Activated naive CD4-positive, alpha-beta T cell treated with anti-CD3 and anti-CD28 coated beads, Interleukin-2, amount 50 U/mL, for 16 hours (primary cell): ENCODE data around the gene USP16.
"Not testable (repeated sequence)": the region's sequence is repeated elsewhere in the genome, so short reads cannot be mapped to it uniquely, and the experiment has no call there.

ENCODE experiments used
- DNase-seq: peaks from one replicate; pipeline ENCODE4 v3.0.0-alpha.2; 2020

Gene USP16

DNA sequence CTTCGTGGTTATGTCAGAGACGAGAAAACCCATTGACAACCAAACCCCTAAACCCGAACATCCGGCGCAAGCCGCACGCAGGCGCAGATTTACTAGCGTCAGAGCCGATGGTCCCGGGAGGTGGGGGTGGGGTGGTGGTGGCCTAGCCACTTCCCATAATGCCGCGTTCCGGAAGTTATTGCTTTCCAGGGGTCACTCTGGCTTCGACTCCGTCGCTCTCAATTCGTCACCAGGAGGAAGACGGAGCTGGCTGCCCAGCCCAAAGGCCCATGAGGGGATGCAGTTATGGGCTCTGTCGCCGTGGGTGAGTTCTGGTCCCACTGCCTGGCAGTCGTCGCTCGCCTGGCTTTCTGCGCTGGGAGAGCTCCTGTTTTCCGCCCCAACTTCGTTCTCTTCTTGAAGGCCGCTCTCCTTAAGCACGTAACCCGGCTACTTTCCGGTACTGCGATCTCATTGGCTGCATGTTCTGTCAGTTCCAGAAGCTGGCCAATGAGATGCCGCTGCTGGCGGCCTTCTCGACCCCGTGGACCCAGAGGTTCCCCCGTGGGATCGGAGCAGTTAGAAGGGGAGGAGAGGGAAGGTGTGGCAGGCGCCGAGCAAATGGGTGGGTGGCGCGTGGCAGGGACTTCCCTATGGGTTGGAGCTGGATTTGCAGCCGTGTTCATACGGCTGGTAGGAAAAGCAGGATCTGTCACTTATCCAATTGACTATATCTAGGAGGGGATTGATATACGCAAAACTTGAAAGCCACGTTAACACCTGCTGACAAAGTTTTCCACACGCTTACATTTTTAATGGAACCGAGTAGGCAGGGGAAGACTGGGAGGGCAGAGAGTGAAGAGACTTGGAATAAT is at the start of gene USP16:
Gene USP16, plus strand, starts transcription at position 195 of the 854 bp plus-strand sequence. CDS start 3,246 bp downstream, outside the sequence.
- DNase-seq: peak; percentile 91

- DNase-seq: no peak
Observed at GRCh38 chr21:28975397-28975796, 49.1 kb upstream of the USP16 start.

- DNase-seq: no peak
Observed at GRCh38 chr21:28979092-28979491, 45.4 kb upstream of the USP16 start.

- DNase-seq: no peak
Observed at GRCh38 chr21:28982637-28983036, 41.8 kb upstream of the USP16 start.

DNA sequence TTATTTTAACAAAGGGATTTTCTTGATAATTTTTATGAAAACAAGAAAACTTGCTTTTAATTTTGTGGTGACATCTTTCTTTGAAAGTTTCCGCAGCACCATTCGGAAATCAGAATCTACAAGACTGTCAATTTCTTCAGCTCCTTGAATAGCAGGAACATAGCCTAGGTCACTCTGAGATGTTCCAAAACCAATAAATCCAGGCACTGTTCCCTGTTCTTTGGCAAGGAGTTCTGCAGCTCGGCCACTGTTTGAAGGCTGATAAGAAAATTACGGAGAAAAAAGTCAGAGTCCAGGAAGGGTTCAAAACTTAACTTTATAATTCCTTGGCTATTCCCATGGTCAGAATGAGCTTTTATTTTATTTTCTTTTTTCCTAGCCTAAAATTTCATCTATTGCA is 37.8 kb upstream of the USP16 start:
- DNase-seq: no peak

DNA sequence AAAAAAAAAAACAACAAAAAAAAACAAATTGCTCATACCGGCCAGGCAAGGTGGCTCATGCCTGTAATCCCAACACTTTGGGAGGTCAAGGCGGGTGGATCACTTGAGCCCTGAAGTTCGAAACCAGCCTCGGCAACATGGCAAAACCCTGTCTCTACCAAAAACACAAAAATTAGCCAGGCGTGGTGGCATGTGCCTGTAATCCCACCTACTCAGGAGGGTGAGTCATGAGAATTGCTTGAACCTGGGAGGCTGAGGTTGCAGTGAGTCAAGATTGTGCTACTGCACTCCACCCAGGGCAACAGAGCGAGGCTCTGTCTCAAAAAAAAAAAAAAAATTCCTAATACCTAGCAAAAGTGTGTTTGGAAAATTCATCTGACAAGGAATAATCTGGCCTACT is 36.3 kb upstream of the USP16 start:
- DNase-seq: peak; percentile 35

GRCh38 chr21:28991861-28992525 is 32.5 kb upstream of the USP16 start:
- no peak for DNase-seq

DNA sequence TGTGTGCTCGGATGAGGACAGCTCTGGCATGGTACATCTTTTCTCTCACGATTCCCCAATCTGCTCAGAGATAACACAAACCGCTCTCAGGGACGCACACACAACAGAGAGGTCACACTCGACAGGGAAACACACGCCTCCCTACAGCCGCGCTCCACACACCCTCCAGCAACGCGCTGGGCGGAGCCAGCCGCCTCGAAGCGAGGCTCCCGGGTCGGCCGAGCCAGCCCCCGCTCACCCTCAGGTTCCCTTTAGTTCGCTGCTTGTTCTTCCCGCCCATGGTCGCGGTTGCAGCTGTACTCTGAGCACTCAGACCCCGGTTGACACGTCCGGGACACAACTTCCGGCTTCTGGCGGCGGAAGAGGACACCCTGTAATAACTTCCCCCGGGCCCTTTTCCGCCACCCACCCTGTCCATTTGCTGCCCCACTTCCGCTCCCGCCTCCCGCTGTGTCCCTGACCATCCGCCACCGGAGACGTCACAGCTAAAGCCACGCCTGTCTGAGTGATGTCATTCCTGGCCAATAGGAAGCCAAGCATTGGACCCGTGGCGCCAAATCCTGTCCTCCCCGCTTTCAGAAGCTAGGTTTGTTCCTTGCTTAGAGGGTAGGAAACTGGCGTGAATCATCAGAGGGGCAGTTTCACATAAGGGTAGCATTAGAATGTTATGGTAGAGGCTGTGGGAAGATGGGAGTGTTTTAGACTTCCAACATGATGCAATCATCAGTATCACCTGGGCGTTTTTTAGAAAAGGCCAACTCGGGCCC is 31.8 kb upstream of the USP16 start, which contains the start of gene LTN1:
Gene LTN1, minus strand, starts transcription at position 352 of the 767 bp plus-strand sequence. Its CDS starts 72 bp downstream, at position 280.
- DNase-seq: peak; percentile 98

DNA sequence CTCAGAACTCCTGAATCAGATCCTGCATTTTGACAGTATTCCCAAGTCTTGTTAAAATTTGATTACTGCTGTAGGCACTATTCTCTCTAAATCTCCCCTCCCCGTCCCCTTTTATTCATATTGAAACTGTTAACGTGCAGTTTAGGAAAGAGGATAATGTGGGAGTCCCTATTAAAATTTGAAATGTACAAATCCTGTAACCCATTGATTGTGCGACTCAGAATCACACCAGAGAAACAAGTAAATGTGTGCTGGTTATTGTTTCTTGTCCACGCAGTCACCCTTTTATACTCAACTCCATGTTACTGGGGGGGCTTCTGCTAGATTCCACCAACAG is 31.2 kb upstream of the USP16 start:
- DNase-seq: no peak

GRCh38 chr21:29002442-29003144 is 21.9 kb upstream of the USP16 start:
- DNase-seq: peak; percentile 96

GRCh38 chr21:29005696-29006095 is 18.8 kb upstream of the USP16 start:
- DNase-seq: no peak

DNA sequence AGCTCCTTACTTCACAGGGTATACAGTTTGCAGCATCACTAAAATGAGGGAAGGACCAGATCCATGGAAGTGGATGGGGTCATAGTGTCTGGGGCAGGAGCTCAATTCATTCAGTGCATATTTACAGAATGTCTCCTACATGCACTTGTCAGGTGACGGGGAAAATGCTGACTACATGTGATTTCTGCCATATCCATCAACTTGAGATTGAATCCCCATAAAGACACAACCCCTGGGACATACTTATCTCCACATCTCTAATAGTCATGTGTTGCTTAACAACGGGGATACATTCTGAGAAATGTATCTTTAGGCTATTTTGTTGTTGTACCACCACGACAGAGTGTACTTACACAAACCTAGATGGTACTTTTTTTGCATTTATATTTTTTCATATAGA is 17.3 kb upstream of the USP16 start:
- no peak for DNase-seq

DNA sequence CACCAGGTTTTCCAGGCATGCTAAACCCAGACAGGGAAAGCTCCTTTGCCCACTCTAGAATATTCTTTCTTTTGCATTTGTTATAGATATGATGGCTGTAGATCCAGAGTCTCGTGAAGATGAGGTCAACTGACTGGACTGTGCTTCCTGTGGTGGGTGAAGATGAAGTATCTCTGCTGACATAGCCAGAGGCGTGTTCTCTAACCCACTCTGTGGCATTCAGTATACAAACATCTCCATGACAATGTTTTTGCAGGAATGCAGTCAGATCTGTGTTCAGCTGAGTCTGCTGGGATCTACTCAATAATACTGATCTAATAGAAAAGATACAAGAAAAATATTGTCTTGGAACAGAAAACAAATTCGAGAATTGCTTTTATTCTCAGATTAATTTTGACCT is 16.7 kb upstream of the USP16 start:
- no peak for DNase-seq

GRCh38 chr21:29008367-29008766 is 16.1 kb upstream of the USP16 start:
- DNase-seq: no peak

DNA sequence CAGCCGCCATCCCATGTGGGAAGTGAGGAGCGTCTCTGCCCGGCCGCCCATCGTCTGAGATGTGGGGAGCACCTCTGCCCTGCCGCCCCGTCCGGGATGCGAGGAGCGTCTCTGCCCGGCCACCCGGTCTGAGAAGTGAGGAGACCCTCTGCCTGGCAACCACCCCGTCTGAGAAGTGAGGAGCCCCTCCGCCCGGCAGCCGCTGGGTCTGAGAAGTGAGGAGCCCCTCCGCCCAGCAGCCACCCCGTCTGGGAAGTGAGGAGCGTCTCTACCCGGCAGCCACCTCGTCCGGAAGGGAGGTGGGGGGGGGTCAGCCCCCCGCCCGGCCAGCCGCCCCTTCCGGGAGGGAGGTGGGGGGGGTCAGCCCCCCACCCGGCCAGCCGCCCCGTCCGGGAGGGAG is 13.2 kb upstream of the USP16 start:
- DNase-seq: not testable (repeated sequence)

- no peak for DNase-seq
Observed at GRCh38 chr21:29017639-29018237, 6.7 kb upstream of the USP16 start.

DNA sequence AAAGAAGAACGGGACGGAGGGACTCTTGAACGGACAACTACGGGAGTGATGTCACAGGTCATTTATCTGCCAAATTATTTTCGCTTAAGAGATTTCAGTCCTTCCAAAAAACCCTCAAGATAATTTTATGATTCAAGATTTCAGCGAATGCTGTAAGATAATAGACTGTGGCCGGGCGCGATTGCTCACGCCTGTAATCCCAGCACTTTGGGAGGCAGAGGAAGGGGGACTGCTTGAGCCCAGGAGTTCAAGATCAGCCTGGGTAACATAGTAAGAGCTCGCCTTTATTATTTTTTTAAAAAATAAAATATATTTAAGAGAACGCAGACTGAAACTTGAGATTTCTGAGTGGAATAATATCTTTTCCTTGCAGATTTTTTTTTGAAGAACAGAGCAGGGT is 5.9 kb upstream of the USP16 start:
- DNase-seq: no peak

- no peak for DNase-seq
Observed at GRCh38 chr21:29022166-29022565, 2.3 kb upstream of the USP16 start.

GRCh38 chr21:29025328-29025713 is 853 bp downstream of the USP16 start:
- DNase-seq: no peak

- no peak for DNase-seq
Observed at GRCh38 chr21:29029524-29029923, 5.1 kb downstream of the USP16 start.

DNA sequence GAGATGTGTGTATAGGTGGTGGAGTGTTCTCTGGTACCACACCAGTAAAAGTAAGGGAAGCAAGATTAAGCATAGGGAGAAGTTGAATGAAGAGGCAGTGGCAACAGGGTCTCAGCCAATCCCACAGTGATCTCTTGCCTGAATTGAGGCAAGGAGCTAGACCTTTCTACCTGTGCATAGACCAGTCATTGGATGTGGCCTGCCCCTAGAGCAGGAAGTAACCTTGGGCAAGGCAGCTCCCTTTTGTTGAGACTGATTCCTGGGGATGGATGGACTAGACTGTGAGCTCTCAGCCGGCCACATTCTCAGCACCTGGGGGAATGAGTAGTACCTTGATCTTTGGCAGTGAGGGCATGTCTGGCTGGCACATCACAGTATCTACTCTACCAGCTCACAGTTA is 6.4 kb downstream of the USP16 start:
- DNase-seq: no peak

DNA sequence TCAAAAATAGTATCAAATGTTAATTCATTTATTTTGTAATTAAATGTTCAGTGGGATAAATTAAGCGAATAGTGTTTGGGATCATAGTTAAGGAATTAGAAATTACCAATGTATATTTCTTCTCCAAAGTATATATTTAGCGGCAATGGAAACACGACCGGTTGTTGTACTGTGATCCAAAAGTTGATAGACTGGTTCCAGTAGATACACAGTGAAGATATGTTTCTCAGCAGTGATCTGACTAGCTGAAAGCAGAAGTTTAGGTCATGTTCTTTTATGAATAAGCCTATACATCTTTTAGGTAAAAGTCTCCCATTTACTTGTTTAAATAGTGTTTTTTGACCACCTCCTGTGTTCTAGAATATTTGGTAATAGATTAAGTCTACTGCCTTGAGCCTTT is 8.8 kb downstream of the USP16 start:
- no peak for DNase-seq

DNA sequence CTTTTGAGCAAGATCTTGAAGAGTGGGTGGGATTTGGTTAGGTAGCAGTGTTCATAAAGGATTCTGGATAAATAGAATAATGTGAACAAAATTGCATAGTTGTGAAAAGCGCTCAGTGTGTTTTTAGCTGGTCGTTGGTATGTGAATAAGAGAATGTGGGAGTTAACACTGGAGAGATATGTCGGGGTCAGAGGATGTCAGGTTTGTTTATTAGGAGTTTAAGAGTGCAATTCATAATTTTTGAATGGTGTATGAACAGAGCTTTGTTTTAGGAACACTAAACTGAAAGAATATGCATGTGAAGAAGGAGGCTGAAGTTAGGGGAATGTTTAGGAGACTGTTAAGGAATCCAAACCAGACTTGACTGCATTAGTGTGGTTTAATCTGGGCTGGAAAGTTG is 9.4 kb downstream of the USP16 start:
- no peak for DNase-seq
